WTC11 (cell line): ENCODE data around the gene GPR153. TPM values are rescaled to one million over a fixed set of nuclear protein-coding genes. Genes with fewer than 3 reads are reported as not detected.
A peak's percentile ranks its signal among the peaks of the same experiment; 100 is the strongest.

ENCODE experiments used
- ATAC-seq: fragments of 200-7000 bp; cut with Tn5 transposase; 2 replicates; pipeline ENCODE4 v1.10.0; 2021; ENCODE audit warnings: mild to moderate bottlenecking, moderate library complexity
- CTCF ChIA-PET: fragments of 300-600 bp; sonication (Branson Sonifier 250); formaldehyde crosslinking; loops from one replicate; lab custom pipeline; 2021; ENCODE audit warnings: antibody characterized with exemption; lab: Charles Lee
- POLR2A ChIA-PET: fragments of 350-600 bp; sonication (Branson Sonifier 250); formaldehyde crosslinking; loops from one replicate; lab custom pipeline; 2021; ENCODE audit warnings: antibody characterized with exemption; lab: Charles Lee
- DNase-seq: peaks from one replicate; pipeline ENCODE4 v3.0.0; 2021; ENCODE audit warnings: low spot score
- H3K27ac Mint-ChIP-seq: 2 replicates; pipeline ENCODE4 v1.8.0; 2021; ENCODE audit warnings: mixed read lengths
- H3K27me3 Mint-ChIP-seq: 2 replicates; pipeline ENCODE4 v1.8.0; 2021; ENCODE audit warnings: low read depth, mild to moderate bottlenecking, moderate library complexity, mixed read lengths
- H3K36me3 Mint-ChIP-seq: 2 replicates; pipeline ENCODE4 v1.8.0; 2021; ENCODE audit warnings: mixed read lengths
- H3K4me1 Mint-ChIP-seq: 2 replicates; pipeline ENCODE4 v1.8.0; 2022; ENCODE audit warnings: mixed read lengths
- H3K4me3 Mint-ChIP-seq: 2 replicates; pipeline ENCODE4 v1.8.0; 2021; ENCODE audit warnings: mild to moderate bottlenecking, moderate library complexity, mixed read lengths
- H3K9me3 Mint-ChIP-seq: 2 replicates; pipeline ENCODE4 v1.8.0; 2021; ENCODE audit warnings: mixed read lengths
- ATF1 ChIP-seq: sonication (generic); formaldehyde crosslinking; IDR thresholded peaks from 2 replicates; pipeline ENCODE4 v1.8.1; 2023; ENCODE audit warnings: mild to moderate bottlenecking, moderate library complexity, missing genetic modification reagents
- CREM ChIP-seq: sonication (generic); formaldehyde crosslinking; IDR thresholded peaks from 2 replicates; pipeline ENCODE4 v1.8.1; 2022; ENCODE audit warnings: mild to moderate bottlenecking, missing genetic modification reagents, moderate library complexity
- FOXJ3 ChIP-seq: sonication (generic); formaldehyde crosslinking; IDR thresholded peaks from 2 replicates; pipeline ENCODE4 v1.9.0; 2021; ENCODE audit warnings: missing genetic modification reagents, mild to moderate bottlenecking, borderline replicate concordance
- GRHL2 ChIP-seq: fragments of 250-450 bp; sonication (Bioruptor Pico); IDR thresholded peaks from 2 replicates; pipeline ENCODE4 v1.8.0; 2022; ENCODE audit warnings: mild to moderate bottlenecking, moderate library complexity; ENCODE audit not compliant: insufficient replicate concordance, severe bottlenecking
- MXD4 ChIP-seq: fragments of 250-450 bp; sonication (Bioruptor Pico); IDR thresholded peaks from 2 replicates; pipeline ENCODE4 v1.8.0; 2021; ENCODE audit warnings: mild to moderate bottlenecking, moderate library complexity, borderline replicate concordance
- NFE2L1 ChIP-seq: sonication (generic); formaldehyde crosslinking; IDR thresholded peaks from 2 replicates; pipeline ENCODE4 v1.8.1; 2023; ENCODE audit warnings: missing genetic modification reagents
- NR2C2 ChIP-seq: sonication (generic); formaldehyde crosslinking; IDR thresholded peaks from 2 replicates; pipeline ENCODE4 v1.8.0; 2022; ENCODE audit warnings: mild to moderate bottlenecking, missing genetic modification reagents
- PRRX2 ChIP-seq: fragments of 250-450 bp; sonication (Bioruptor Pico); IDR thresholded peaks from 2 replicates; pipeline ENCODE4 v1.8.0; 2021; ENCODE audit warnings: mild to moderate bottlenecking
- RELA ChIP-seq: sonication (generic); formaldehyde crosslinking; IDR thresholded peaks from 2 replicates; pipeline ENCODE4 v1.8.1; 2022; ENCODE audit warnings: missing genetic modification reagents, mild to moderate bottlenecking, borderline replicate concordance
- RORB ChIP-seq: fragments of 250-450 bp; sonication (Bioruptor Pico); IDR thresholded peaks from 2 replicates; pipeline ENCODE4 v1.9.0; 2021; ENCODE audit warnings: mild to moderate bottlenecking
- SOX15 ChIP-seq: fragments of 250-450 bp; sonication (Bioruptor Pico); IDR thresholded peaks from 2 replicates; pipeline ENCODE4 v1.9.0; 2021; ENCODE audit warnings: mild to moderate bottlenecking
- TCF7 ChIP-seq: sonication (generic); formaldehyde crosslinking; IDR thresholded peaks from 2 replicates; pipeline ENCODE4 v1.8.0; 2022; ENCODE audit warnings: mild to moderate bottlenecking, low read depth, missing genetic modification reagents, moderate library complexity
- ZNF121 ChIP-seq: sonication (generic); formaldehyde crosslinking; IDR thresholded peaks from 2 replicates; pipeline ENCODE4 v1.8.0; 2023; ENCODE audit warnings: missing genetic modification reagents
- ZNF138 ChIP-seq: sonication (generic); formaldehyde crosslinking; conservative IDR thresholded peaks from 2 replicates; pipeline ENCODE4 v1.8.1; 2022; ENCODE audit warnings: mild to moderate bottlenecking, moderate library complexity, missing genetic modification reagents
- ZNF219 ChIP-seq: sonication (generic); formaldehyde crosslinking; IDR thresholded peaks from 2 replicates; pipeline ENCODE4 v1.8.0; 2023; ENCODE audit warnings: missing genetic modification reagents, mild to moderate bottlenecking, borderline replicate concordance
- ZNF317 ChIP-seq: sonication (generic); formaldehyde crosslinking; IDR thresholded peaks from 2 replicates; pipeline ENCODE4 v1.8.1; 2023; ENCODE audit warnings: low read depth, mild to moderate bottlenecking, moderate library complexity, missing genetic modification reagents, borderline replicate concordance
- ZNF396 ChIP-seq: fragments of 250-450 bp; sonication (Bioruptor Pico); IDR thresholded peaks from 2 replicates; pipeline ENCODE4 v1.8.0; 2021; ENCODE audit warnings: mild to moderate bottlenecking, moderate library complexity, borderline replicate concordance
- ZNF416 ChIP-seq: fragments of 250-450 bp; sonication (Bioruptor Pico); IDR thresholded peaks from 2 replicates; pipeline ENCODE4 v1.9.0; 2021; ENCODE audit warnings: mild to moderate bottlenecking, inconsistent platforms
- total RNA-seq: library from RNA; stranded (reverse); gene quantifications from 3 replicates; pipeline ENCODE4 v1.2.3, GENCODE V29; 2021
- TF ChIP-seq, protein P1 (sequence below): sonication (generic); formaldehyde crosslinking; IDR thresholded peaks from 2 replicates; pipeline ENCODE4 v1.8.0; 2023; ENCODE audit warnings: missing genetic modification reagents
- TF ChIP-seq, protein P2 (sequence below): fragments of 250-450 bp; sonication (Bioruptor Pico); IDR thresholded peaks from 2 replicates; pipeline ENCODE4 v2.1.2; 2022; ENCODE audit warnings: mild to moderate bottlenecking, moderate library complexity
- TF ChIP-seq, protein P3 (sequence below): sonication (generic); formaldehyde crosslinking; IDR thresholded peaks from 2 replicates; pipeline ENCODE4 v1.8.1; 2022; ENCODE audit warnings: mild to moderate bottlenecking, missing genetic modification reagents, moderate library complexity, borderline replicate concordance
- TF ChIP-seq, protein P4 (sequence below): fragments of 250-450 bp; sonication (Bioruptor Pico); IDR thresholded peaks from 2 replicates; pipeline ENCODE4 v1.9.0; 2021; ENCODE audit warnings: mild to moderate bottlenecking
- TF ChIP-seq, protein P5 (sequence below): sonication (generic); formaldehyde crosslinking; IDR thresholded peaks from 2 replicates; pipeline ENCODE4 v1.8.1; 2023; ENCODE audit warnings: mild to moderate bottlenecking, moderate library complexity, missing genetic modification reagents
- TF ChIP-seq, protein P6 (sequence below): sonication (generic); formaldehyde crosslinking; IDR thresholded peaks from 2 replicates; pipeline ENCODE4 v1.8.1; 2022; ENCODE audit warnings: mild to moderate bottlenecking, moderate library complexity, missing genetic modification reagents
- TF ChIP-seq, protein P7 (sequence below): sonication (generic); formaldehyde crosslinking; IDR thresholded peaks from 2 replicates; pipeline ENCODE4 v1.8.0; 2022; ENCODE audit warnings: missing genetic modification reagents

The GPR153 gene
- total RNA-seq, 1 experiment from 2014 or later = 13.4 TPM

DNA sequence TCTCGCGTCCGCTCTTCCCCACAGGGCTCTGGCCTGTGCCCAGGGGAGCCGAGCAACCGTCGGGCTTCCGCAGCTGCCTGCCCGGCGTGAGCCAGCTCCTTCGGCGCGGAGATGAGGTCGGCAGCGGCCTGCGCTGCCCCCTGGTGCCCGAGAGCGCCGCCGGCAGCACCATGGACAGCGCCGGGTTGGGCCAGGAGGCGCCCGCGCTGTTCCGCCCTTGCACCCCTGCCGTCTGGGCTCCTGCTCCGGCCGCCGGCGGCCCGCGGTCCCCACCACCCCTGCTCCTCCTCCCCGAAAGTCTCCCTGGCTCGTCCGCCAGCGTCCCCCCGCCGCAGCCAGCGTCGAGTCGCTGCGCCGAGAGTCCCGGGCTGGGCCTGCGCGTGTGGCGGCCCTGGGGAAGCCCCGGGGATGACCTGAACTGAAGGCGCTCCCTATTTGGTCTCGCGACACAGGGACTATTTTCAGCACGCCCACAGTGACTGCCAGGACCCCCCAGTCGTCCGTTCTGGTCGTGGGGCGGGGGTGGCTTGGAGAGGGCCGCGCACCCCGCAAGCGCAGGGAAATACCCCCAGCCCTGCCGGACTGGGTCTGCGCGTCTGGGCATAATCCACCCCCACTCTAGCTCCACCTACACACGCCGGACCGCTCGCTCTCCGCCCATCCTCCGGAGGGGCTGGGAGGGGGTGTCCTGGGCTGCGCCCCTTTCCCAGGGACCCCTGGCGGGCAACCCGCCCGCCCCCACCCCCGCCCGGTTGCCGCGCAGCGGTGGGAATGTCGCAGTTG lies 15.6 kb downstream of the GPR153 start:
- Mint-ChIP-seq H3K27me3 (peaks cover 38% of the 10 kb centered on the region), H3K9me3 (no peaks in the 10 kb centered on the region), H3K4me3 (peak overlapping the region; percentile 81), H3K27ac (no peak overlapping the region), H3K36me3 (no peaks in the 10 kb centered on the region), H3K4me1 (peaks cover 33% of the 10 kb centered on the region)
- ATAC-seq = peak; percentile 7
- ChIA-PET CTCF (interaction anchor here (0.6 to 21.4 kb wide), 50 partner anchors 9 to 798 kb away, joined by 3 to 489 read pairs (median 6); partner anchors contain the start of genes ESPN, GPR153, HES2 and ICMT), POLR2A (interaction anchor here (0.5 to 4.8 kb wide), 8 partner anchors 8 to 175 kb away, joined by 3 to 22 read pairs (median 4); partner anchors contain the start of genes HES2 and ICMT)
- DNase-seq = peak; percentile 89
- TF ChIP-seq SOX15 (CRISPR knock-in tag) (no peak), PRRX2 (no peak), ZNF317 (peak; percentile 68; the same call in 1 of the 2 replicates), NFE2L1 (peak; percentile 94), CREM (CRISPR knock-in tag) (peak; percentile 88; the same call in 1 of the 2 replicates), ZNF219 (CRISPR knock-in tag) (peak; percentile 98), FOXJ3 (CRISPR knock-in tag) (no peak), RORB (CRISPR knock-in tag) (no peak), ZNF416 (CRISPR knock-in tag) (no peak), GRHL2 (CRISPR knock-in tag) (no peak), ATF1 (CRISPR knock-in tag) (peak; percentile 68; the same call in 1 of the 2 replicates), NR2C2 (peak; percentile 80), ZNF396 (CRISPR knock-in tag) (no peak), ZNF121 (CRISPR knock-in tag) (no peak), TCF7 (CRISPR knock-in tag) (peak; percentile 97), MXD4 (CRISPR knock-in tag) (no peak), ZNF138 (no peak), RELA (CRISPR knock-in tag) (peak; percentile 96)
- TF ChIP-seq, protein P1, sequence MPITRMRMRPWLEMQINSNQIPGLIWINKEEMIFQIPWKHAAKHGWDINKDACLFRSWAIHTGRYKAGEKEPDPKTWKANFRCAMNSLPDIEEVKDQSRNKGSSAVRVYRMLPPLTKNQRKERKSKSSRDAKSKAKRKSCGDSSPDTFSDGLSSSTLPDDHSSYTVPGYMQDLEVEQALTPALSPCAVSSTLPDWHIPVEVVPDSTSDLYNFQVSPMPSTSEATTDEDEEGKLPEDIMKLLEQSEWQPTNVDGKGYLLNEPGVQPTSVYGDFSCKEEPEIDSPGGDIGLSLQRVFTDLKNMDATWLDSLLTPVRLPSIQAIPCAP (CRISPR knock-in tag) = peak; percentile 95
- TF ChIP-seq, protein P2, sequence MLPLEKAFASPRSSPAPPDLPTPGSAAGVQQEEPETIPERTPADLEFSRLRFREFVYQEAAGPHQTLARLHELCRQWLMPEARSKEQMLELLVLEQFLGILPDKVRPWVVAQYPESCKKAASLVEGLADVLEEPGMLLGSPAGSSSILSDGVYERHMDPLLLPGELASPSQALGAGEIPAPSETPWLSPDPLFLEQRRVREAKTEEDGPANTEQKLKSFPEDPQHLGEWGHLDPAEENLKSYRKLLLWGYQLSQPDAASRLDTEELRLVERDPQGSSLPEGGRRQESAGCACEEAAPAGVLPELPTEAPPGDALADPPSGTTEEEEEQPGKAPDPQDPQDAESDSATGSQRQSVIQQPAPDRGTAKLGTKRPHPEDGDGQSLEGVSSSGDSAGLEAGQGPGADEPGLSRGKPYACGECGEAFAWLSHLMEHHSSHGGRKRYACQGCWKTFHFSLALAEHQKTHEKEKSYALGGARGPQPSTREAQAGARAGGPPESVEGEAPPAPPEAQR = no peak
- TF ChIP-seq, protein P3, sequence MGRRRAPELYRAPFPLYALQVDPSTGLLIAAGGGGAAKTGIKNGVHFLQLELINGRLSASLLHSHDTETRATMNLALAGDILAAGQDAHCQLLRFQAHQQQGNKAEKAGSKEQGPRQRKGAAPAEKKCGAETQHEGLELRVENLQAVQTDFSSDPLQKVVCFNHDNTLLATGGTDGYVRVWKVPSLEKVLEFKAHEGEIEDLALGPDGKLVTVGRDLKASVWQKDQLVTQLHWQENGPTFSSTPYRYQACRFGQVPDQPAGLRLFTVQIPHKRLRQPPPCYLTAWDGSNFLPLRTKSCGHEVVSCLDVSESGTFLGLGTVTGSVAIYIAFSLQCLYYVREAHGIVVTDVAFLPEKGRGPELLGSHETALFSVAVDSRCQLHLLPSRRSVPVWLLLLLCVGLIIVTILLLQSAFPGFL (CRISPR knock-in tag) = peak; percentile 94
- TF ChIP-seq, protein P4, sequence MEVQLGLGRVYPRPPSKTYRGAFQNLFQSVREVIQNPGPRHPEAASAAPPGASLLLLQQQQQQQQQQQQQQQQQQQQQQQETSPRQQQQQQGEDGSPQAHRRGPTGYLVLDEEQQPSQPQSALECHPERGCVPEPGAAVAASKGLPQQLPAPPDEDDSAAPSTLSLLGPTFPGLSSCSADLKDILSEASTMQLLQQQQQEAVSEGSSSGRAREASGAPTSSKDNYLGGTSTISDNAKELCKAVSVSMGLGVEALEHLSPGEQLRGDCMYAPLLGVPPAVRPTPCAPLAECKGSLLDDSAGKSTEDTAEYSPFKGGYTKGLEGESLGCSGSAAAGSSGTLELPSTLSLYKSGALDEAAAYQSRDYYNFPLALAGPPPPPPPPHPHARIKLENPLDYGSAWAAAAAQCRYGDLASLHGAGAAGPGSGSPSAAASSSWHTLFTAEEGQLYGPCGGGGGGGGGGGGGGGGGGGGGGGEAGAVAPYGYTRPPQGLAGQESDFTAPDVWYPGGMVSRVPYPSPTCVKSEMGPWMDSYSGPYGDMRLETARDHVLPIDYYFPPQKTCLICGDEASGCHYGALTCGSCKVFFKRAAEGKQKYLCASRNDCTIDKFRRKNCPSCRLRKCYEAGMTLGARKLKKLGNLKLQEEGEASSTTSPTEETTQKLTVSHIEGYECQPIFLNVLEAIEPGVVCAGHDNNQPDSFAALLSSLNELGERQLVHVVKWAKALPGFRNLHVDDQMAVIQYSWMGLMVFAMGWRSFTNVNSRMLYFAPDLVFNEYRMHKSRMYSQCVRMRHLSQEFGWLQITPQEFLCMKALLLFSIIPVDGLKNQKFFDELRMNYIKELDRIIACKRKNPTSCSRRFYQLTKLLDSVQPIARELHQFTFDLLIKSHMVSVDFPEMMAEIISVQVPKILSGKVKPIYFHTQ (CRISPR knock-in tag) = no peak
- TF ChIP-seq, protein P5, sequence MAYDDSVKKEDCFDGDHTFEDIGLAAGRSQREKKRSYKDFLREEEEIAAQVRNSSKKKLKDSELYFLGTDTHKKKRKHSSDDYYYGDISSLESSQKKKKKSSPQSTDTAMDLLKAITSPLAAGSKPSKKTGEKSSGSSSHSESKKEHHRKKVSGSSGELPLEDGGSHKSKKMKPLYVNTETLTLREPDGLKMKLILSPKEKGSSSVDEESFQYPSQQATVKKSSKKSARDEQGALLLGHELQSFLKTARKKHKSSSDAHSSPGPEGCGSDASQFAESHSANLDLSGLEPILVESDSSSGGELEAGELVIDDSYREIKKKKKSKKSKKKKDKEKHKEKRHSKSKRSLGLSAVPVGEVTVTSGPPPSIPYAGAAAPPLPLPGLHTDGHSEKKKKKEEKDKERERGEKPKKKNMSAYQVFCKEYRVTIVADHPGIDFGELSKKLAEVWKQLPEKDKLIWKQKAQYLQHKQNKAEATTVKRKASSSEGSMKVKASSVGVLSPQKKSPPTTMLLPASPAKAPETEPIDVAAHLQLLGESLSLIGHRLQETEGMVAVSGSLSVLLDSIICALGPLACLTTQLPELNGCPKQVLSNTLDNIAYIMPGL = peak; percentile 97
- TF ChIP-seq, protein P6, sequence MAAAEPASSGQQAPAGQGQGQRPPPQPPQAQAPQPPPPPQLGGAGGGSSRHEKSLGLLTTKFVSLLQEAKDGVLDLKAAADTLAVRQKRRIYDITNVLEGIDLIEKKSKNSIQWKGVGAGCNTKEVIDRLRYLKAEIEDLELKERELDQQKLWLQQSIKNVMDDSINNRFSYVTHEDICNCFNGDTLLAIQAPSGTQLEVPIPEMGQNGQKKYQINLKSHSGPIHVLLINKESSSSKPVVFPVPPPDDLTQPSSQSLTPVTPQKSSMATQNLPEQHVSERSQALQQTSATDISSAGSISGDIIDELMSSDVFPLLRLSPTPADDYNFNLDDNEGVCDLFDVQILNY (CRISPR knock-in tag) = peak; percentile 89
- TF ChIP-seq, protein P7, sequence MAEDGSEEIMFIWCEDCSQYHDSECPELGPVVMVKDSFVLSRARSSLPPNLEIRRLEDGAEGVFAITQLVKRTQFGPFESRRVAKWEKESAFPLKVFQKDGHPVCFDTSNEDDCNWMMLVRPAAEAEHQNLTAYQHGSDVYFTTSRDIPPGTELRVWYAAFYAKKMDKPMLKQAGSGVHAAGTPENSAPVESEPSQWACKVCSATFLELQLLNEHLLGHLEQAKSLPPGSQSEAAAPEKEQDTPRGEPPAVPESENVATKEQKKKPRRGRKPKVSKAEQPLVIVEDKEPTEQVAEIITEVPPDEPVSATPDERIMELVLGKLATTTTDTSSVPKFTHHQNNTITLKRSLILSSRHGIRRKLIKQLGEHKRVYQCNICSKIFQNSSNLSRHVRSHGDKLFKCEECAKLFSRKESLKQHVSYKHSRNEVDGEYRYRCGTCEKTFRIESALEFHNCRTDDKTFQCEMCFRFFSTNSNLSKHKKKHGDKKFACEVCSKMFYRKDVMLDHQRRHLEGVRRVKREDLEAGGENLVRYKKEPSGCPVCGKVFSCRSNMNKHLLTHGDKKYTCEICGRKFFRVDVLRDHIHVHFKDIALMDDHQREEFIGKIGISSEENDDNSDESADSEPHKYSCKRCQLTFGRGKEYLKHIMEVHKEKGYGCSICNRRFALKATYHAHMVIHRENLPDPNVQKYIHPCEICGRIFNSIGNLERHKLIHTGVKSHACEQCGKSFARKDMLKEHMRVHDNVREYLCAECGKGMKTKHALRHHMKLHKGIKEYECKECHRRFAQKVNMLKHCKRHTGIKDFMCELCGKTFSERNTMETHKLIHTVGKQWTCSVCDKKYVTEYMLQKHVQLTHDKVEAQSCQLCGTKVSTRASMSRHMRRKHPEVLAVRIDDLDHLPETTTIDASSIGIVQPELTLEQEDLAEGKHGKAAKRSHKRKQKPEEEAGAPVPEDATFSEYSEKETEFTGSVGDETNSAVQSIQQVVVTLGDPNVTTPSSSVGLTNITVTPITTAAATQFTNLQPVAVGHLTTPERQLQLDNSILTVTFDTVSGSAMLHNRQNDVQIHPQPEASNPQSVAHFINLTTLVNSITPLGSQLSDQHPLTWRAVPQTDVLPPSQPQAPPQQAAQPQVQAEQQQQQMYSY (CRISPR knock-in tag) = peak; percentile 62
